HG03432 (cell line): ENCODE data around the gene C1QL1.

Experiments
- ATAC-seq: cut with Tn5 transposase; IDR thresholded peaks from one replicate; pipeline ENCODE4 v1.9.1; 2021; ENCODE audit warnings: mild to moderate bottlenecking, moderate library complexity; ENCODE audit not compliant: unreplicated experiment

Gene C1QL1

GRCh38 chr17:44989552-44990138, 21.5 kb upstream of the C1QL1 start:
- ATAC-seq = no peak

GRCh38 chr17:44988044-44988942, 20.2 kb upstream of the C1QL1 start:
- ATAC-seq = no peak

- no peak for ATAC-seq
Measured at GRCh38 chr17:44983563-44983962, 15.5 kb upstream of the C1QL1 start.

- ATAC-seq = no peak
Measured at GRCh38 chr17:44982113-44982702, 14.1 kb upstream of the C1QL1 start.

GRCh38 chr17:44981221-44981968, 13.3 kb upstream of the C1QL1 start:
- no peak for ATAC-seq

- ATAC-seq = no peak
Measured at GRCh38 chr17:44979426-44979995, 11.4 kb upstream of the C1QL1 start.

- no peak for ATAC-seq
Measured at GRCh38 chr17:44978807-44979206, 10.7 kb upstream of the C1QL1 start.

- ATAC-seq = no peak
Measured at GRCh38 chr17:44977814-44978550, 9.9 kb upstream of the C1QL1 start.

- no peak for ATAC-seq
Measured at GRCh38 chr17:44977065-44977464, 9.0 kb upstream of the C1QL1 start.

GRCh38 chr17:44976206-44976605, 8.1 kb upstream of the C1QL1 start:
- ATAC-seq = no peak

- no peak for ATAC-seq
Measured at GRCh38 chr17:44972953-44973352, 4.8 kb upstream of the C1QL1 start.

GRCh38 chr17:44971776-44972483, 3.8 kb upstream of the C1QL1 start:
- no peak for ATAC-seq

- ATAC-seq = no peak
Measured at GRCh38 chr17:44970136-44970741, 2.1 kb upstream of the C1QL1 start.

GRCh38 chr17:44969144-44969780, 1.2 kb upstream of the C1QL1 start:
- no peak for ATAC-seq

GRCh38 chr17:44967907-44968224, 237 bp downstream of the C1QL1 start:
- no peak for ATAC-seq

GRCh38 chr17:44967026-44967906, 837 bp downstream of the C1QL1 start:
- no peak for ATAC-seq

- ATAC-seq = no peak
Measured at GRCh38 chr17:44966348-44967025, 1.6 kb downstream of the C1QL1 start.
